B cell (primary cell): ENCODE measurements around the gene STRBP. TPM values are rescaled to one million over a fixed set of nuclear protein-coding genes. Genes with fewer than 3 reads are reported as not detected.

Experiments used
- ATAC-seq: fragments of 200-7000 bp; cut with Tn5 transposase; one replicate; pipeline ENCODE4 v1.10.0; 2021; ENCODE audit warnings: low read depth, mild to moderate bottlenecking, moderate number of reproducible peaks, moderate library complexity
- CTCF ChIA-PET: fragments of 350-600 bp; sonication (Branson Sonifier 250); formaldehyde crosslinking; loops from one replicate; lab custom pipeline; 2021; ENCODE audit warnings: antibody characterized with exemption, inconsistent platforms; lab: Charles Lee
- POLR2A ChIA-PET: fragments of 350-600 bp; sonication (Branson Sonifier 250); formaldehyde crosslinking; loops from one replicate; lab custom pipeline; 2021; ENCODE audit warnings: antibody characterized with exemption; lab: Charles Lee
- DNase-seq: peaks from one replicate; pipeline ENCODE4 v3.0.0; 2013
- H2AFZ ChIP-seq: 2 replicates; pipeline ENCODE4 v1.6.1; 2012; ENCODE audit warnings: mild to moderate bottlenecking, low read depth, low read length; ENCODE audit not compliant: insufficient read depth, poor library complexity, severe bottlenecking
- H3K27ac ChIP-seq, 2 donors: 1 replicate in 1 of 2; 2 replicates in 1 of 2; pipeline ENCODE4 v1.5.1; 2012 to 2013; ENCODE audit warnings: low read length in 2 of 2, mild to moderate bottlenecking in 2 of 2, moderate library complexity in 1 of 2
- H3K27me3 ChIP-seq, 4 experiments: fragments of 200-600 bp in 1 of 4; sonication (generic) in 1 of 4; replicated peaks in 1 of 4; 1 replicate in 2 of 4; 2 replicates in 2 of 4; pipeline versions ENCODE4 v1.6.1 to v1.7.0; 2013 to 2016; ENCODE audit warnings: low read length in 3 of 4, mild to moderate bottlenecking in 2 of 4, mixed read lengths in 1 of 4, moderate library complexity in 1 of 4; ENCODE audit not compliant: insufficient read depth in 4 of 4, control insufficient read depth in 3 of 4; ENCODE audit errors: control extremely low read depth in 1 of 4
- H3K36me3 ChIP-seq, 2 experiments: replicated peaks in 1 of 2; 1 replicate in 1 of 2; 2 replicates in 1 of 2; pipeline versions ENCODE4 v1.6.1 to v1.7.1; 2013; ENCODE audit warnings: low read length in 1 of 2; ENCODE audit not compliant: insufficient read depth in 2 of 2, control insufficient read depth in 1 of 2; ENCODE audit errors: control extremely low read depth in 1 of 2, extremely low read depth in 1 of 2
- H3K4me1 ChIP-seq, 2 donors: fragments of 200-600 bp in 1 of 2; sonication (generic) in 1 of 2; 1 replicate in 1 of 2; 2 replicates in 1 of 2; pipeline versions ENCODE4 v1.5.1 to v1.6.1; 2013 to 2017; ENCODE audit warnings: low read length in 2 of 2; ENCODE audit not compliant: control insufficient read depth in 2 of 2, insufficient read depth in 2 of 2
- H3K4me2 ChIP-seq: replicated peaks from 2 replicates; pipeline ENCODE3; 2012; ENCODE audit warnings: mild to moderate bottlenecking, low read depth, low read length; ENCODE audit not compliant: poor library complexity, severe bottlenecking
- H3K4me3 ChIP-seq, 5 experiments: fragments of 200-600 bp in 1 of 5; sonication (generic) in 1 of 5; 1 replicate in 3 of 5; 2 replicates in 2 of 5; pipeline versions ENCODE4 v1.5.1 to v1.7.0; 2011 to 2016; ENCODE audit warnings: low read length in 4 of 5, mild to moderate bottlenecking in 4 of 5, low read depth in 2 of 5, control low read depth in 1 of 5, moderate library complexity in 1 of 5; ENCODE audit not compliant: insufficient read depth in 1 of 5; ENCODE audit errors: control extremely low read depth in 1 of 5, extremely low read depth in 1 of 5
- H3K79me2 ChIP-seq: fragments of 200-600 bp; sonication (generic); one replicate; pipeline ENCODE4 v1.6.0; 2016; ENCODE audit warnings: low read length; ENCODE audit not compliant: control insufficient read depth, insufficient read depth
- H3K9ac ChIP-seq: fragments of 200-600 bp; sonication (generic); 2 replicates; pipeline ENCODE4 v1.6.1; 2017; ENCODE audit warnings: mild to moderate bottlenecking, low read length, moderate library complexity
- H3K9me3 ChIP-seq, 3 donors: one replicate each; pipeline versions ENCODE4 v1.6.1 to v1.7.1; 2013; ENCODE audit warnings: low read length in 2 of 3; ENCODE audit not compliant: control insufficient read depth in 2 of 3, insufficient read depth in 1 of 3; ENCODE audit errors: control extremely low read depth in 1 of 3
- H4K20me1 ChIP-seq: 2 replicates; pipeline ENCODE4 v1.6.0; 2012; ENCODE audit warnings: mild to moderate bottlenecking, low read length; ENCODE audit not compliant: insufficient read depth, control insufficient read depth, poor library complexity, severe bottlenecking
- H3K27ac Mint-ChIP-seq: one replicate; pipeline ENCODE4 v1.8.0; 2021; ENCODE audit warnings: mixed read lengths
- H3K27me3 Mint-ChIP-seq: one replicate; pipeline ENCODE4 v1.8.0; 2021; ENCODE audit warnings: mixed read lengths
- H3K4me1 Mint-ChIP-seq: one replicate; pipeline ENCODE4 v1.8.0; 2021; ENCODE audit warnings: mixed read lengths
- H3K4me3 Mint-ChIP-seq: one replicate; pipeline ENCODE4 v1.8.0; 2021; ENCODE audit warnings: mixed read lengths
- H3K9me3 Mint-ChIP-seq: one replicate; pipeline ENCODE4 v1.8.0; 2022; ENCODE audit warnings: mixed read lengths; ENCODE audit not compliant: insufficient read depth
- EZH2 ChIP-seq: IDR thresholded peaks from 2 replicates; pipeline ENCODE4 v1.6.1; 2012; ENCODE audit warnings: borderline replicate concordance, low read depth, mild to moderate bottlenecking, moderate library complexity, low read length; ENCODE audit not compliant: insufficient read depth, poor library complexity, severe bottlenecking
- whole genome bisulfite sequencing: methylation state at CpG from one replicate; pipeline ENCODE4 v1.1.5; 2013; ENCODE audit warnings: missing lambda C conversion rate; ENCODE audit not compliant: insufficient coverage; 5-methylcytosine and 5-hydroxymethylcytosine counted together
- intact Hi-C: fragments of 100-400 bp; cut with micrococcal nuclease; formaldehyde crosslinking; loops from one replicate; pipeline ENCODE4 v1.10.0; 2022
- polyA plus RNA-seq: library from polyadenylated mRNA; depleted of rRNA; stranded (reverse); fragments of >200 nt; gene quantifications from 2 replicates; pipeline ENCODE4 v1.2.3, GENCODE V29; 2012
- total RNA-seq, 2 donors: library from RNA; stranded (reverse); fragments of 120-200 nt in 1 of 2; gene quantifications; 1 replicate in 1 of 2; 2 replicates in 1 of 2; pipeline versions ENCODE4 v1.2.3 to v1.2.4, GENCODE V29; 2013 to 2022
- TF ChIP-seq, protein P1 (sequence below): fragments of 200-600 bp; IDR thresholded peaks from one replicate; pipeline ENCODE4 v1.8.0; 2022; ENCODE audit warnings: antibody characterized with exemption, mild to moderate bottlenecking

Gene STRBP
- total and polyA plus RNA-seq, 2 donors (not counting 1 experiment from before 2014, with no cell fraction given) = 39.1 to 189 TPM

DNA sequence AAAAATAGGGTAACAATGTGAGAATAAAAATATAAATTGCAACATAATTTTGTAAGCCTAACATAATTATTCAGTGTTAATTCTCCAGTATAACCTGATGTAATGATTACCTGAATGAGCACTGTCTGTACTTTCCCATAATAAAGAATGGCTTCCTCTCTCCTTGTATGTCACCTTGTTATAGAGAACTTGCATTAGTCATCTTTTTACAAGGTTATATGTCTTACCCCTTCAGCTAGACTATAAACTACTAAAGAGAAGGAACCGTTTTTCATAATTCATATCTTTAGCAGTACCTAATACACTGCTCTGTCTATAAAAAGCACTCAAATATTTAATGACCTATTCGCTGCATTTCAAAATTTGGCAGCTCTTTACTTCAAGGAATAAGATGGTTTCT lies 19.8 kb downstream of the STRBP start:
- Histone ChIP-seq H3K79me2 (peaks cover 100% of the 10 kb centered on the region), H3K4me1 (peaks cover 20 to 43% of the 10 kb centered on the region in 2 donors), H3K36me3 (peaks cover 0 to 3% of the 10 kb centered on the region in 2 experiments), H4K20me1 (peaks cover 52% of the 10 kb centered on the region), H3K4me3 (no peak overlapping the region), H2AFZ (no peak overlapping the region), H3K4me2 (no peak overlapping the region), H3K9me3 (no peaks in the 10 kb centered on the region), H3K27ac (no peak overlapping the region), H3K27me3 (no peaks in the 10 kb centered on the region), H3K9ac (no peak overlapping the region)
- TF ChIP-seq, protein P1, sequence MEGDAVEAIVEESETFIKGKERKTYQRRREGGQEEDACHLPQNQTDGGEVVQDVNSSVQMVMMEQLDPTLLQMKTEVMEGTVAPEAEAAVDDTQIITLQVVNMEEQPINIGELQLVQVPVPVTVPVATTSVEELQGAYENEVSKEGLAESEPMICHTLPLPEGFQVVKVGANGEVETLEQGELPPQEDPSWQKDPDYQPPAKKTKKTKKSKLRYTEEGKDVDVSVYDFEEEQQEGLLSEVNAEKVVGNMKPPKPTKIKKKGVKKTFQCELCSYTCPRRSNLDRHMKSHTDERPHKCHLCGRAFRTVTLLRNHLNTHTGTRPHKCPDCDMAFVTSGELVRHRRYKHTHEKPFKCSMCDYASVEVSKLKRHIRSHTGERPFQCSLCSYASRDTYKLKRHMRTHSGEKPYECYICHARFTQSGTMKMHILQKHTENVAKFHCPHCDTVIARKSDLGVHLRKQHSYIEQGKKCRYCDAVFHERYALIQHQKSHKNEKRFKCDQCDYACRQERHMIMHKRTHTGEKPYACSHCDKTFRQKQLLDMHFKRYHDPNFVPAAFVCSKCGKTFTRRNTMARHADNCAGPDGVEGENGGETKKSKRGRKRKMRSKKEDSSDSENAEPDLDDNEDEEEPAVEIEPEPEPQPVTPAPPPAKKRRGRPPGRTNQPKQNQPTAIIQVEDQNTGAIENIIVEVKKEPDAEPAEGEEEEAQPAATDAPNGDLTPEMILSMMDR = no peak
- no peak for TF ChIP-seq EZH2
- Mint-ChIP-seq H3K4me3 (no peak overlapping the region), H3K27me3 (no peaks in the 10 kb centered on the region), H3K4me1 (peaks cover 84% of the 10 kb centered on the region), H3K9me3 (peaks cover 2% of the 10 kb centered on the region), H3K27ac (no peak overlapping the region)
- CTCF ChIA-PET = interaction anchor here (0.6 to 1.3 kb wide), 3 partner anchors 10 to 90 kb away, joined by 3 read pairs; no protein-coding TSS in a partner anchor
- ATAC-seq = no peak
- intact Hi-C loops = no loop called here
- POLR2A ChIA-PET = no interaction called here
- no peak for DNase-seq
- no CpG with 5 or more reads among the region's 2 CpGs for WGBS

DNA sequence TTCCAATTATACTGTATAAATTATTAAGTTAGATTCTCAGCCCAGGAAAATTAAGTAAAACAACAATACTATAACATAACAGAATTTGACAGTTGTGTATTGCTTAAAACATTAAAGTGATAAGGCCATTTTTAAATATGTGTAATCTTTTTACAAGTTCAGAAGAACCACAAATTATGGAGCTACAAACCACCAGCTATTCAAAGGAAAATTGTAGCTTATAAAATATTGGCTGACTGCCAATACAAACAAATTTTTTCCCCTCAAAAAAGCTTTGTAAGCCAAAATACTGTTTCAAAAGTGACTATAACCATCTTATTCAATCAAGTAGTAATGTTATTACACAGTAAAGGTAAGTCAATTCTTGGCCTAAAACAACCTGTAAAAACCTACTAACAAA lies 21.9 kb downstream of the STRBP start:
- Mint-ChIP-seq H3K9me3 (peaks cover 4% of the 10 kb centered on the region), H3K4me3 (no peak overlapping the region), H3K27ac (no peak overlapping the region), H3K27me3 (no peaks in the 10 kb centered on the region), H3K4me1 (peaks cover 82% of the 10 kb centered on the region)
- Histone ChIP-seq H3K36me3 (peaks cover 0 to 3% of the 10 kb centered on the region in 2 experiments), H3K4me1 (peaks cover 12 to 35% of the 10 kb centered on the region in 2 donors), H3K27ac (peak overlapping the region in 1 of 2 donors; percentile 1), H3K9me3 (no peaks in the 10 kb centered on the region), H3K4me3 (no peak overlapping the region), H3K4me2 (no peak overlapping the region), H3K27me3 (no peaks in the 10 kb centered on the region), H3K79me2 (peaks cover 100% of the 10 kb centered on the region), H4K20me1 (peaks cover 37% of the 10 kb centered on the region), H3K9ac (no peak overlapping the region), H2AFZ (no peak overlapping the region)
- intact Hi-C loops = loop anchor here (2.0 kb wide), 1 partner anchor 16 kb away; no protein-coding TSS in a partner anchor
- POLR2A ChIA-PET = no interaction called here
- CTCF ChIA-PET = interaction anchor here (1.0 kb wide), 2 partner anchors 8 to 9 kb away, joined by 3 read pairs; no protein-coding TSS in a partner anchor
- TF ChIP-seq, protein P1 = no peak
- TF ChIP-seq EZH2 = no peak
- ATAC-seq = no peak
- no peak for DNase-seq
